GM18870 (cell line): Measurements from ENCODE around the gene GK2.

Experiments
- ATAC-seq: cut with Tn5 transposase; IDR thresholded peaks from one replicate; pipeline ENCODE4 v1.9.1; 2021; ENCODE audit warnings: moderate library complexity; ENCODE audit not compliant: unreplicated experiment

Gene GK2

GRCh38 chr4:79390890-79391289 is 17.1 kb downstream of the GK2 start:
- no peak for ATAC-seq

- no peak for ATAC-seq
Measured at GRCh38 chr4:79385641-79386040, 22.4 kb downstream of the GK2 start.

- ATAC-seq: no peak
Measured at GRCh38 chr4:79381161-79381560, 26.9 kb downstream of the GK2 start.

- ATAC-seq: no peak
Measured at GRCh38 chr4:79370026-79370425, 38.0 kb downstream of the GK2 start.

- no peak for ATAC-seq
Measured at GRCh38 chr4:79367096-79367495, 40.9 kb downstream of the GK2 start.

GRCh38 chr4:79366422-79366821 is 41.6 kb downstream of the GK2 start:
- ATAC-seq: no peak

- no peak for ATAC-seq
Measured at GRCh38 chr4:79364061-79364460, 44.0 kb downstream of the GK2 start.

GRCh38 chr4:79362626-79363025 is 45.4 kb downstream of the GK2 start:
- ATAC-seq: no peak

- no peak for ATAC-seq
Measured at GRCh38 chr4:79360006-79360405, 48.0 kb downstream of the GK2 start.

- no peak for ATAC-seq
Measured at GRCh38 chr4:79358438-79358837, 49.6 kb downstream of the GK2 start.

- no peak for ATAC-seq
Measured at GRCh38 chr4:79357365-79357764, 50.7 kb downstream of the GK2 start.
